HT1080 (cell line): ENCODE data around the gene MZB1. TPM values are rescaled to one million over a fixed set of nuclear protein-coding genes. Genes with fewer than 3 reads are reported as not detected.
A peak's percentile ranks its signal among the peaks of the same experiment; 100 is the strongest.
"Not testable (repeated sequence)": the region's sequence is repeated elsewhere in the genome, so short reads cannot be mapped to it uniquely, and the experiment has no call there.

Experiments
- DNase-seq: peaks from one replicate; pipeline ENCODE4 v3.0.0-alpha.2; 2015; ENCODE audit warnings: low read depth
- total RNA-seq: library from RNA; depleted of rRNA; stranded (reverse); fragments of >200 nt; shearing (Covaris generic); gene quantifications from 2 replicates; pipeline ENCODE4 v1.2.3, GENCODE V29; 2014

Gene MZB1
- total RNA-seq, 1 experiment from 2014 or later, result not detected

GRCh38 chr5:139392678-139393496 lies 3.2 kb upstream of the MZB1 start:
- no peak for DNase-seq

- no peak for DNase-seq
Measured at GRCh38 chr5:139392324-139392677, 2.6 kb upstream of the MZB1 start.

- peak; percentile 42 for DNase-seq
Measured at GRCh38 chr5:139391570-139392323, 2.0 kb upstream of the MZB1 start.

GRCh38 chr5:139390639-139391569 lies 1.2 kb upstream of the MZB1 start:
- no peak for DNase-seq

- no peak for DNase-seq
Measured at GRCh38 chr5:139388198-139388821, 1.4 kb downstream of the MZB1 start.

GRCh38 chr5:139387611-139388197 lies 2.0 kb downstream of the MZB1 start:
- no peak for DNase-seq

GRCh38 chr5:139386956-139387355 lies 2.8 kb downstream of the MZB1 start:
- DNase-seq, result not testable (repeated sequence)

GRCh38 chr5:139386050-139386438 lies 3.7 kb downstream of the MZB1 start:
- no peak for DNase-seq

GRCh38 chr5:139385061-139386049 lies 4.4 kb downstream of the MZB1 start:
- peak; percentile 71 for DNase-seq

GRCh38 chr5:139384591-139385051 lies 5.1 kb downstream of the MZB1 start:
- no peak for DNase-seq

- DNase-seq, result no peak
Measured at GRCh38 chr5:139383993-139384590, 5.6 kb downstream of the MZB1 start.

GRCh38 chr5:139383275-139383992 lies 6.3 kb downstream of the MZB1 start, which contains the start of gene SLC23A1:
Gene SLC23A1, minus strand, starts transcription at chr5:139383297. Its CDS starts 44 bp downstream, at chr5:139383253.
- no peak for DNase-seq

GRCh38 chr5:139382807-139383206 lies 6.9 kb downstream of the MZB1 start:
- DNase-seq, result no peak

GRCh38 chr5:139381837-139382761 lies 7.6 kb downstream of the MZB1 start:
- DNase-seq, result no peak

- no peak for DNase-seq
Measured at GRCh38 chr5:139379626-139380449, 9.9 kb downstream of the MZB1 start.

- DNase-seq, result no peak
Measured at GRCh38 chr5:139378941-139379361, 10.8 kb downstream of the MZB1 start.
